ENCODE measurements around the gene PALLD. TPM values are rescaled to one million over a fixed set of nuclear protein-coding genes. Genes with fewer than 3 reads are reported as not detected.

The PALLD gene
- total RNA-seq, 1 donor from 2014 or later: 179 TPM

GRCh38 chr4:168580228-168580627 lies 83.4 kb downstream of the PALLD start:
- no peak for DNase-seq
- Histone ChIP-seq H3K4me1 (no peaks in the 10 kb centered on the region), H3K27ac (no peak overlapping the region), H3K27me3 (no peaks in the 10 kb centered on the region), H3K36me3 (no peaks in the 10 kb centered on the region), H3K4me3 (no peak overlapping the region), H3K9me3 (no peaks in the 10 kb centered on the region)
- intact Hi-C loops (cut with DNase I): no loop called here
- no peak for ATAC-seq
- TF ChIP-seq CTCF (IDR thresholded peaks at IDR 0.05): no peak

GRCh38 chr4:168584321-168584771 lies 87.5 kb downstream of the PALLD start:
- no peak overlapping the region for H3K27ac ChIP-seq
- no peaks in the 10 kb centered on the region for H3K27me3 ChIP-seq
- H3K9me3 ChIP-seq: no peaks in the 10 kb centered on the region
- intact Hi-C loops (cut with DNase I): no loop called here
- no peaks in the 10 kb centered on the region for H3K4me1 ChIP-seq
- no peak overlapping the region for H3K4me3 ChIP-seq
- DNase-seq (no peak), ATAC-seq (no peak)
- TF ChIP-seq CTCF (IDR thresholded peaks at IDR 0.05): no peak
- H3K36me3 ChIP-seq: no peaks in the 10 kb centered on the region

GRCh38 chr4:168585168-168586091 lies 88.6 kb downstream of the PALLD start:
- peak; percentile 70 for TF ChIP-seq CTCF (IDR thresholded peaks at IDR 0.05)
- intact Hi-C loops (cut with DNase I): no loop called here
- peak; percentile 76 for DNase-seq

GRCh38 chr4:168586926-168587325 lies 90.1 kb downstream of the PALLD start:
- ATAC-seq: no peak
- intact Hi-C loops (cut with DNase I): no loop called here
- Histone ChIP-seq H3K4me1 (no peaks in the 10 kb centered on the region), H3K4me3 (no peak overlapping the region), H3K9me3 (no peaks in the 10 kb centered on the region), H3K36me3 (no peaks in the 10 kb centered on the region), H3K27ac (no peak overlapping the region), H3K27me3 (no peaks in the 10 kb centered on the region)
- DNase-seq: no peak
- no peak for TF ChIP-seq CTCF (IDR thresholded peaks at IDR 0.05)

More at GRCh38 chr4:168585168-168586091, 88.6 kb downstream of the PALLD start:
- no peaks in the 10 kb centered on the region for H3K27me3 ChIP-seq
- peak; percentile 98 for ATAC-seq
- H3K4me3 ChIP-seq: no peak overlapping the region
- H3K36me3 ChIP-seq: no peaks in the 10 kb centered on the region
- no peaks in the 10 kb centered on the region for H3K9me3 ChIP-seq
- no peak overlapping the region for H3K27ac ChIP-seq
- no peaks in the 10 kb centered on the region for H3K4me1 ChIP-seq

- DNase-seq: no peak
- Histone ChIP-seq H3K27ac (no peak overlapping the region), H3K9me3 (no peaks in the 10 kb centered on the region), H3K36me3 (no peaks in the 10 kb centered on the region), H3K27me3 (no peaks in the 10 kb centered on the region), H3K4me1 (no peaks in the 10 kb centered on the region), H3K4me3 (no peak overlapping the region)
- intact Hi-C loops (cut with DNase I): no loop called here
- ATAC-seq: peak; percentile 29
- no peak for TF ChIP-seq CTCF (IDR thresholded peaks at IDR 0.05)
Observed at GRCh38 chr4:168587411-168588125, 90.7 kb downstream of the PALLD start.

Data from upper lobe of right lung (tissue), 1 donor.